Measurements from ENCODE around the gene RUNDC3A. TPM values are rescaled to one million over a fixed set of nuclear protein-coding genes. Genes with fewer than 3 reads are reported as not detected.
A peak's percentile ranks its signal among the peaks of the same experiment; 100 is the strongest.

Gene RUNDC3A
- total RNA-seq, 1 donor from 2014 or later, result 0.58 TPM

DNA sequence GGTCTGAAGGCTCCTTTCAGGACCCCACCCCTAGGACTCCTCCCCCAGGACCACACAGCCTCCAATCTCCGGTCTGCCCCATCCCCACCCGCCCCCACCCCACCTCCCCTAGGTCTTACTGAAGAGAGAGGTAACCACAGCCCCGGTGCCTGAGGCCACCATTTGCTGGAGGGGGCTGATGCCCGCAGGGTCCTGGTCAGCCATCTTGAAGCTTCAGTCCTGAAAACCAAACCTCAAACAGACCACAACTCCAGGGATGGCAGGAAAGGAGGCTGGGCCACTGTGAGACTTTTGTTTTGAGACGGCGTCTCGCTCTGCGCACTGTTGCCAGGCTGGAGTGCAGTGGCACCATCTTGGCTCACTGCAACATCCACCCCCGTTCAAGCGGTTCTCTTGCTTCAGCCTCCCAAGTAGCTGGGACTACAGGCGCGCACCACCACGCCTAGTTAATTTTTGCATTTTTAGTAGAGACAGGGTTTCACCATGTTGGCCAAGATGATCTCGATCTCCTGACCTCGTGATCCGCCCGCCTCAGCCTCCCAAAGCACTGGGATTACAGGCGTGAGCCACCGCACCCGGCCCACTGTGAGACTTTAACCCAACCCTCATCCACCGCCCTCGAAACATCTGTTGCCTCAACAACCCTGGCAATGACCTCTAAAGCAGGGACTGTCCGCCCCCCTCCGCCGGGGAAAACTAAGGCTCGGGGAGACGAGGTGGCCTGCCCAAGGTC lies 15.1 kb downstream of the RUNDC3A start:
- peak overlapping the region; percentile 89 for H3K4me3 Mint-ChIP-seq

DNA sequence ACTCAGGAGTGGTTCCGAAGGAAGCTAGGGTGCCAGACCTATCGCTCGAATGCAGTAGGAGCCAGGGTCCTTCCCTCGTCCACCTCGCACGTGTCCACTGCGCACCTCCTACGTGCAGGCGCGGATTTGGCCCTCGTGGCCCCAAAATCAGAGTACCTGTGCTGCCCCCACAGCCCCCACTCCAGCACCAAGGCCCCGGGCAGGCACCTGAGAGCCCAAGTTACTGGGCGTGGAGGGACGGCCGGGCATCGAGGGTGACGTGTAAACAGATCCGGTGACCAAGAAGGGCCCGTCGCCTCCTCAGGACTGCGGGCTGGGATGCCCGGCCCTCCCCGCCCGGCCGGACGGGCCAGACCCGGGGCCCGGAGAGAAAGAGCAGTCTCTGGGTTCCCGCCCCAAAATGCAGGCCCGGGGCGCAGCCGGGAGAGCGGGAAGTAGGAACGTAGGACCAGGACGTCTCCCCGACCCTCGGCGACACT lies 15.7 kb downstream of the RUNDC3A start:
- Mint-ChIP-seq H3K36me3 (peaks cover 4% of the 10 kb centered on the region), H3K9me3 (no peaks in the 10 kb centered on the region), H3K4me1 (peaks cover 7% of the 10 kb centered on the region), H3K27ac (no peak overlapping the region), H3K4me3 (peak overlapping the region; percentile 89), H3K27me3 (ENCODE audit: insufficient read depth, low read depth) (peaks cover 4% of the 10 kb centered on the region)
- peak overlapping the region; percentile 31 for H3K9ac ChIP-seq
- no peaks in the 10 kb centered on the region for H3K9me3 ChIP-seq (ENCODE audit: low read depth)
- H4K20me1 ChIP-seq (ENCODE audit: low read depth), result peaks cover 17% of the 10 kb centered on the region
- H3K79me2 ChIP-seq (ENCODE audit: low read depth), result peaks cover 23% of the 10 kb centered on the region
- peaks cover 25% of the 10 kb centered on the region for H3F3A ChIP-seq (ENCODE audit: low read depth)
- H3K27me3 ChIP-seq, result peaks cover 19% of the 10 kb centered on the region
- H3K4me3 ChIP-seq, result peak overlapping the region; percentile 79
- peak overlapping the region; percentile 97 for H3K4me2 ChIP-seq
- H3K4me1 ChIP-seq, result peaks cover 4% of the 10 kb centered on the region
- no peaks in the 10 kb centered on the region for H3K36me3 ChIP-seq
- peak; percentile 53 for DNase-seq (ENCODE audit: low spot score)
- H2AFZ ChIP-seq (replicated peaks), result no peak overlapping the region
- TF ChIP-seq EZH2phosphoT487 (IDR thresholded peaks at IDR 0.05), result no peak
- TF ChIP-seq, protein P1, sequence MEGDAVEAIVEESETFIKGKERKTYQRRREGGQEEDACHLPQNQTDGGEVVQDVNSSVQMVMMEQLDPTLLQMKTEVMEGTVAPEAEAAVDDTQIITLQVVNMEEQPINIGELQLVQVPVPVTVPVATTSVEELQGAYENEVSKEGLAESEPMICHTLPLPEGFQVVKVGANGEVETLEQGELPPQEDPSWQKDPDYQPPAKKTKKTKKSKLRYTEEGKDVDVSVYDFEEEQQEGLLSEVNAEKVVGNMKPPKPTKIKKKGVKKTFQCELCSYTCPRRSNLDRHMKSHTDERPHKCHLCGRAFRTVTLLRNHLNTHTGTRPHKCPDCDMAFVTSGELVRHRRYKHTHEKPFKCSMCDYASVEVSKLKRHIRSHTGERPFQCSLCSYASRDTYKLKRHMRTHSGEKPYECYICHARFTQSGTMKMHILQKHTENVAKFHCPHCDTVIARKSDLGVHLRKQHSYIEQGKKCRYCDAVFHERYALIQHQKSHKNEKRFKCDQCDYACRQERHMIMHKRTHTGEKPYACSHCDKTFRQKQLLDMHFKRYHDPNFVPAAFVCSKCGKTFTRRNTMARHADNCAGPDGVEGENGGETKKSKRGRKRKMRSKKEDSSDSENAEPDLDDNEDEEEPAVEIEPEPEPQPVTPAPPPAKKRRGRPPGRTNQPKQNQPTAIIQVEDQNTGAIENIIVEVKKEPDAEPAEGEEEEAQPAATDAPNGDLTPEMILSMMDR (IDR thresholded peaks at IDR 0.05), result no peak
- TF ChIP-seq EZH2 (IDR thresholded peaks at IDR 0.05), result no peak
- H3K27ac ChIP-seq, result no peak overlapping the region

More for the DNA sequence above, 15.1 kb downstream of the RUNDC3A start:
- Histone ChIP-seq H3F3A (ENCODE audit: low read depth) (peaks cover 21% of the 10 kb centered on the region), H3K9ac (no peak overlapping the region), H2AFZ (replicated peaks) (no peak overlapping the region), H3K79me2 (ENCODE audit: low read depth) (peaks cover 23% of the 10 kb centered on the region), H3K4me1 (peaks cover 4% of the 10 kb centered on the region), H3K4me2 (peak overlapping the region; percentile 97), H3K27ac (no peak overlapping the region), H4K20me1 (ENCODE audit: low read depth) (peaks cover 19% of the 10 kb centered on the region), H3K9me3 (ENCODE audit: low read depth) (no peaks in the 10 kb centered on the region), H3K4me3 (peak overlapping the region; percentile 79), H3K27me3 (peaks cover 19% of the 10 kb centered on the region), H3K36me3 (no peaks in the 10 kb centered on the region)
- TF ChIP-seq, protein P1 (IDR thresholded peaks at IDR 0.05), result no peak
- TF ChIP-seq EZH2phosphoT487 (IDR thresholded peaks at IDR 0.05) (no peak), EZH2 (IDR thresholded peaks at IDR 0.05) (no peak)
- peaks cover 4% of the 10 kb centered on the region for H3K36me3 Mint-ChIP-seq
- H3K27ac Mint-ChIP-seq, result no peak overlapping the region
- H3K4me1 Mint-ChIP-seq, result peaks cover 7% of the 10 kb centered on the region
- no peaks in the 10 kb centered on the region for H3K9me3 Mint-ChIP-seq
- no peak for DNase-seq (ENCODE audit: low spot score)
- H3K27me3 Mint-ChIP-seq (ENCODE audit: insufficient read depth, low read depth), result peaks cover 4% of the 10 kb centered on the region

DNA sequence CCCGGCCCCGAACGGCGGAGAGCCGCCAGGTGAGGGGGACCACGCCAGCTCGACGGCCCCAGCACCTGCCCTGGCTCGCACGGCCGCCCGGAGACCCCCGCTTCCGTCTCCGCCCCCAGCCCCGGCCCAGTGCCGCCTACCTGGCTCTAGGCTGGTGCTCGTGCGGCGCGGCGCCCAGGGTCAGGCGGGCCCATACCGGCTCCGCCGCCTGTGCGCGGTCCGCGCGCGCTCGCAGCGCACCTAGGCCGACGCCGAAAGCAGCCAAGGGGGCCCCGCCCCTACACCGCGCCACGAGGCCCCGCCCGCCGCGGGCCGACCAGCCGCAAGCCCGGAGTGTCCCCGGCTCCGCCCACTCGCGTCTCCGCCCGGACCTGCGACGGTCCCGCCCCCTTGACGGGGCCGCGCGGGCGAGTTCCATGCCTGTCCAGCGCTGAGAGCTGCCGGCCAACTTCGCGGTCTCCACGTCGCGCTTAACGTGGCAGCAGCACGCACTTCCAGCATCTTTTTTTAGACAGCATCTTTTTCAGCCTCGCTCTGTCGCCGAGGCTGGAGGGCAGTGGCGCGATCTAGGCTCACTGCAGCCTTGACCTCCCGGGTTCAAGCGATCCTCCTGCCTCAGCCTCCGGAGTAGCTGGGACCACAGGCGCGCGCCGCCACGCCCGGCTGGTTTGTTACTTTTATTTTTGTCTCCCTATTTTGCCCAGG lies 16.3 kb downstream of the RUNDC3A start, which contains the start of gene SLC25A39:
Gene SLC25A39, minus strand, starts transcription at position 253 of the 705 bp plus-strand sequence. CDS start 1,261 bp downstream, outside the sequence.
- Histone ChIP-seq H4K20me1 (ENCODE audit: low read depth) (peaks cover 17% of the 10 kb centered on the region), H3K79me2 (ENCODE audit: low read depth) (peaks cover 23% of the 10 kb centered on the region), H3K27me3 (peaks cover 19% of the 10 kb centered on the region), H3K9me3 (ENCODE audit: low read depth) (no peaks in the 10 kb centered on the region), H2AFZ (replicated peaks) (peak within 1 kb of the TSS; percentile 12), H3K9ac (peak within 1 kb of the TSS; percentile 31), H3K36me3 (no peaks in the 10 kb centered on the region), H3K27ac (no peak within 1 kb of the TSS), H3F3A (ENCODE audit: low read depth) (peaks cover 25% of the 10 kb centered on the region), H3K4me3 (peak within 1 kb of the TSS; percentile 79), H3K4me2 (peak within 1 kb of the TSS; percentile 97), H3K4me1 (peaks cover 4% of the 10 kb centered on the region)
- H3K27ac Mint-ChIP-seq, result no peak within 1 kb of the TSS
- H3K27me3 Mint-ChIP-seq (ENCODE audit: insufficient read depth, low read depth), result peaks cover 4% of the 10 kb centered on the region
- peak within 1 kb of the TSS; percentile 89 for H3K4me3 Mint-ChIP-seq
- H3K9me3 Mint-ChIP-seq, result no peaks in the 10 kb centered on the region
- no peaks in the 10 kb centered on the region for H3K36me3 Mint-ChIP-seq
- peak; percentile 96 for DNase-seq (ENCODE audit: low spot score)
- peaks cover 7% of the 10 kb centered on the region for H3K4me1 Mint-ChIP-seq
- TF ChIP-seq, protein P1 (IDR thresholded peaks at IDR 0.05), result no peak
- TF ChIP-seq EZH2phosphoT487 (IDR thresholded peaks at IDR 0.05), result no peak
- TF ChIP-seq EZH2 (IDR thresholded peaks at IDR 0.05), result no peak
